Measurements from ENCODE around the gene CCDC124. TPM values are rescaled to one million over a fixed set of nuclear protein-coding genes. Genes with fewer than 3 reads are reported as not detected.
"Not testable (repeated sequence)": the region's sequence is repeated elsewhere in the genome, so short reads cannot be mapped to it uniquely, and the experiment has no call there.

CCDC124 gene
- total RNA-seq, 1 donor from 2014 or later, result 65.9 TPM

- intact Hi-C loops (cut with micrococcal nuclease), result no loop called here
Observed at GRCh38 chr19:17981611-17982010, 48.8 kb downstream of the CCDC124 start.

- intact Hi-C loops (cut with micrococcal nuclease), result no loop called here
Observed at GRCh38 chr19:17982430-17982829, 49.6 kb downstream of the CCDC124 start.

DNA sequence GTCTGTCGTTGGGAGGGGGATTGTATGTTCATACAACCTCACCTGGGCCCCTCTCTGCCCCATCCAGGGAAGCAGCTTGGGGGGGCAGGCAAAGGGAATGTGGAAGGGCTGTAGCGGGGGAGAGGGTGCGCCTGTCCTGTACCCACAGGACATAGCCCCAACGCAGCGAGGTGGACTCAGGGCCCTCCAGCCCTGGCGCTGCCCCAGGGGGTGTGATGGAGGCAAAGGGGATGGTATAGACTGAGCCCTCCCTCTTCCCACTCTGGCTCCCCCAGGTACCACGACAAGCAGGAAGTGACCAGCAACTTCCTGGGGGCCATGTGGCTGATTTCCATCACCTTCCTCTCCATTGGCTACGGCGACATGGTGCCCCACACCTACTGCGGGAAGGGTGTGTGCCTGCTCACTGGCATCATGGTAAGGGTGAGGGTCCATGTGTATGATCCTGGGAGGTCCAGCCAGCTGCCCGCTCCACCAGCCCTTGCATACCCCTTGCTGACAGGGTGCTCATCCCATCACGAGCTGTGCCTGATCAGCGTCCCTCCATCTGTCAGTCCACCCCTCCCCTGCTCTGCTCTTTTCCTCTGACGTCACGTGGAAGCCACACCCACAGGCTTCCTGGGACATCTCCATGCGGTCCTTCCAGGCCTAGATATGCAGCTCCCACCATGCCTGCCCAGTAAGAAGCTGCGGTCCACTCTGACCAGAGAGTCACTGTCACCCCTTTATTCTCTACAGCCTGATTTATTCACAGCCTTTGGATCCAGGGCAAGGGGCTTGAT lies 52.4 kb downstream of the CCDC124 start:
- intact Hi-C loops (cut with micrococcal nuclease), result no loop called here

- intact Hi-C loops (cut with micrococcal nuclease), result not testable (repeated sequence)
Observed at GRCh38 chr19:17986569-17986968, 53.8 kb downstream of the CCDC124 start.

GRCh38 chr19:17988161-17988560 lies 55.3 kb downstream of the CCDC124 start:
- intact Hi-C loops (cut with micrococcal nuclease), result no loop called here

DNA sequence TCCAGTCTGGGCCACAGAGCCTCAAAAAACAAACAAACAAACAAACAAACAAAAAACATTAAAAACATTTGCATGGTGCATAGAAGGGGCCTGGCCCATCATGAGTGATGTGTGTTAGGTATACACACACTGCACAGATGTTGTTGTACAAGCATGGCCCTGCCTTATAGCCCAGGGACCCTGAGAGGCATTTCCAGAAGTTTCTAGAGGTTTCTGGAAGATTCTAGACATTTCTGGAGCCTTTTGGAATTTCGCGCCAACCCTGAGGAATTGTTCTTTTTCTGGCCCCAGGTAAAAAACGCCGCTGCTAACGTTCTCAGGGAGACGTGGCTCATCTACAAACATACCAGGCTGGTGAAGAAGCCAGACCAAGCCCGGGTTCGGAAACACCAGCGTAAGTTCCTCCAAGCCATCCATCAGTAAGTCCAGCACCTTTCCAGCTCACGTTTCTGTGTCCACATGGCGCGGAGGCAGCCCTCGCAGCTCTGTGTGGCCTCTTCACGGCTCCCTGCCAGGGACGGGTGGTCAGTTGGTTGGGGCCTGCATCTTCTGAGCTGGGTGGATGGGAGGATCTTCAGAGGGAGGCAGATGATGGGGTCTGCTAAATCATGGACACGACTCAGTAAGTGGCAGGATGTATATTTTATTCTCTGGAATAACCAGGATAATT lies 56.7 kb downstream of the CCDC124 start:
- intact Hi-C loops (cut with micrococcal nuclease), result no loop called here

DNA sequence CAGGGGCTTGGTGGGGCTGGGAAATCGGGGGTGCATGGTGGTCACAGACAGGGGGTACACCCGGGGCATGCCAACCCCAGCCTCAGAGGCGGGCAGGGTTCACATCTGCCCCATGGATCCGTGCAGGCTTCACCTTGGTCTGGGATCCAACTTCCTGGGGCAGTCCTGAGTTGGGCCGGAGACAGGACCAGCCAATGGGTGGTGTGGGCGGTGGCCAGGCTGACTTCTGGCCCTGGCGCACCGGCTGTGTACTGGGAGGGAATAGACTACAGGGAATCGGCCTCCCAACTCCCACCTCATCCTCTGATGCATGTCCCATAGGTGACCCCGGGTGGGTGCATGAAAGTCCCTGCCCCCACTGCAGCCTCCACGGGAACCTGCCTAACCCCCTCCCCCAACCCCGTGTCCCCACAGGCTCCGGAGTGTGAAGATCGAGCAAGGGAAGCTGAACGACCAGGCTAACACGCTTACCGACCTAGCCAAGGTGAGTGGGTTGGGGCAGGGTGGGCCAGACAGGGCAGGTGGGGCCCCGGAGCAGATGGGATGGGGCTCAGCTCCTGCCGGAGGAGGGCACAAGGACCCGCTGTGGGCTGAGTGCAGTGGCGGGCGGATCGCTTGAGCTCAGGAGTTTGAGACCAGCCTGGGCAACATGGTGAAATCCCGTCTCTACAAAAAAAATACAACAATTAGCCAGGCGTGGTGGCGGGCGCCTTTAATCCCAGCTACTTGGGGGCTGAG lies 60.4 kb downstream of the CCDC124 start:
- intact Hi-C loops (cut with micrococcal nuclease), result no loop called here

Other genes starting within 250 kb of the CCDC124 start
- 0.02 and 0.07 TPM in 2 replicates for gene UNC13A, start 244.7 kb upstream of the CCDC124 start, total RNA-seq
- gene MAP1S, start 213.5 kb upstream of the CCDC124 start, total RNA-seq, result 57.1 and 59.7 TPM in 2 replicates
- gene FCHO1, start 181.5 kb upstream of the CCDC124 start, total RNA-seq, result 84.7 and 85.4 TPM in 2 replicates
- gene B3GNT3, start 137.9 kb upstream of the CCDC124 start, total RNA-seq, result not detected in 2 replicates
- gene INSL3, start 111.5 kb upstream of the CCDC124 start, total RNA-seq, result 4.1 and 5.7 TPM in 2 replicates
- 184 and 186 TPM in 2 replicates for gene JAK3, start 85.0 kb upstream of the CCDC124 start, total RNA-seq
- 2,256 and 2,269 TPM in 2 replicates for gene RPL18A, start 73.1 kb upstream of the CCDC124 start, total RNA-seq
- gene SLC5A5, start 61.1 kb upstream of the CCDC124 start, total RNA-seq, result 0.48 and 0.84 TPM in 2 replicates
- 0.05 TPM in 1 of 2 replicates, not detected in the other for gene KCNN1, start 34.1 kb downstream of the CCDC124 start, total RNA-seq
- gene ARRDC2, start 75.2 kb downstream of the CCDC124 start, total RNA-seq, result 43.1 and 46.7 TPM in 2 replicates
- 93.4 and 93.9 TPM in 2 replicates for gene IL12RB1, start 153.9 kb downstream of the CCDC124 start, total RNA-seq
- 22.5 and 23.7 TPM in 2 replicates for gene MAST3, start 164.8 kb downstream of the CCDC124 start, total RNA-seq
- gene PIK3R2, start 220.1 kb downstream of the CCDC124 start, total RNA-seq, result 13.9 and 16.6 TPM in 2 replicates
- gene IFI30, start 240.8 kb downstream of the CCDC124 start, total RNA-seq, result 60.7 and 61.5 TPM in 2 replicates